K562 (cell line): ENCODE data around the gene TYW1. TPM values are rescaled to one million over a fixed set of nuclear protein-coding genes. Genes with fewer than 3 reads are reported as not detected.
A peak's percentile ranks its signal among the peaks of the same experiment; 100 is the strongest.
"Not testable (repeated sequence)": the region's sequence is repeated elsewhere in the genome, so short reads cannot be mapped to it uniquely, and the experiment has no call there.

Experiments
- ATAC-seq: fragments of 200-7000 bp; cut with Tn5 transposase; 3 replicates; pipeline ENCODE4 v1.9.1; 2020; ENCODE audit warnings: moderate library complexity
- BruUV-seq: library from RNA; stranded (reverse); fragments of 400-500 nt; replicated peaks from 2 replicates; lab custom pipeline; 2021; lab: Mats Ljungman, UMichigan
- CTCF ChIA-PET: fragments of 300-600 bp; formaldehyde crosslinking; extraction: SDS; loops from one replicate; lab custom pipeline; 2021; ENCODE audit warnings: low intra/inter-chr PET ratio; lab: Yijun Ruan, JAX
- POLR2A ChIA-PET: fragments of 300-600, 350-650 bp; sonication (Branson Sonifier 250); formaldehyde crosslinking; extraction: SDS; loops from one replicate; lab custom pipeline; 2021; ENCODE audit warnings: antibody characterized with exemption, inconsistent platforms; lab: Yijun Ruan, JAX
- DNase-seq, 4 experiments: peaks; one replicate each; pipeline versions ENCODE4 v3.0.0 to v3.0.0-alpha.2; 2011 to 2018; ENCODE audit warnings: low spot score in 3 of 4, mixed read lengths in 3 of 4; ENCODE audit errors: extremely low read depth in 1 of 4
- FAIRE-seq: peaks from 2 replicates; lab custom pipeline; 2011; peaks lifted over from hg19 to GRCh38; lab: Jason Lieb, UNC
- H2AFZ ChIP-seq: 2 replicates; pipeline ENCODE4 v1.6.0; 2011; ENCODE audit warnings: low read depth, low read length, control low read depth, inconsistent platforms
- H3K27ac ChIP-seq: fragments of 200-600 bp; 3 replicates; pipeline ENCODE4 v1.8.0; 2011; ENCODE audit warnings: low read depth, mild to moderate bottlenecking, control low read depth, inconsistent platforms, low read length, moderate library complexity, mixed read lengths; ENCODE audit errors: extremely low read depth
- H3K27me3 ChIP-seq, 2 experiments: fragments of 300-600 bp in 1 of 2; 2 replicates in 1 of 2; 3 replicates in 1 of 2; pipeline versions ENCODE4 v1.6.0 to v1.8.0; 2011; ENCODE audit warnings: inconsistent platforms in 2 of 2, low read length in 2 of 2, mild to moderate bottlenecking in 1 of 2, mixed read lengths in 1 of 2, moderate library complexity in 1 of 2; ENCODE audit not compliant: control insufficient read depth in 2 of 2, insufficient read depth in 2 of 2
- H3K36me3 ChIP-seq: fragments of 300-600 bp; 3 replicates; pipeline ENCODE4 v1.8.0; 2011; ENCODE audit warnings: mild to moderate bottlenecking, low read length, inconsistent platforms; ENCODE audit not compliant: control insufficient read depth, insufficient read depth
- H3K4me1 ChIP-seq, 2 experiments: fragments of 200-600 bp in 1 of 2; replicated peaks in 1 of 2; 2 replicates in 1 of 2; 3 replicates in 1 of 2; pipeline versions ENCODE4 v1.5.1 to v1.8.0; 2011; ENCODE audit warnings: inconsistent platforms in 2 of 2, low read length in 2 of 2, mild to moderate bottlenecking in 1 of 2, mixed read lengths in 1 of 2, moderate library complexity in 1 of 2; ENCODE audit not compliant: control insufficient read depth in 2 of 2, insufficient read depth in 2 of 2
- H3K4me2 ChIP-seq: 2 replicates; pipeline ENCODE4 v1.6.1; 2011; ENCODE audit warnings: low read length, control low read depth, inconsistent platforms, mixed read lengths; ENCODE audit not compliant: insufficient read depth
- H3K4me3 ChIP-seq: fragments of 200-600 bp; sonication (generic), shearing (Covaris generic); 2 replicates; pipeline ENCODE4 v1.5.1; 2016; ENCODE audit warnings: control low read depth, inconsistent platforms
- H3K79me2 ChIP-seq: fragments of 200-600 bp; 3 replicates; pipeline ENCODE4 v1.8.0; 2011; ENCODE audit warnings: low read length, inconsistent platforms; ENCODE audit not compliant: control insufficient read depth, insufficient read depth
- H3K9ac ChIP-seq, 2 experiments: 2 replicates each; pipeline versions ENCODE4 v1.6.0 to v1.6.1; 2011; ENCODE audit warnings: low read depth in 2 of 2, low read length in 2 of 2, control low read depth in 1 of 2, inconsistent platforms in 1 of 2, mild to moderate bottlenecking in 1 of 2, mixed read lengths in 1 of 2; ENCODE audit not compliant: insufficient read depth in 1 of 2
- H3K9me1 ChIP-seq: one replicate; pipeline ENCODE4 v1.6.0; 2011; ENCODE audit warnings: inconsistent platforms, mild to moderate bottlenecking, low read length, moderate library complexity; ENCODE audit not compliant: control insufficient read depth, insufficient read depth
- H3K9me3 ChIP-seq: replicated peaks from 2 replicates; pipeline ENCODE4 v1.5.1; 2011; ENCODE audit warnings: low read depth, low read length, inconsistent platforms; ENCODE audit not compliant: control insufficient read depth, insufficient read depth
- H4K20me1 ChIP-seq: replicated peaks from 2 replicates; pipeline ENCODE4 v1.6.1; 2011; ENCODE audit warnings: low read length, inconsistent platforms, mixed read lengths; ENCODE audit not compliant: control insufficient read depth, insufficient read depth
- ATF3 ChIP-seq, 2 experiments: fragments of 450-650 bp in 1 of 2; sonication (generic) in 1 of 2; formaldehyde crosslinking in 1 of 2; IDR thresholded peaks in 1 of 2; conservative IDR thresholded peaks in 1 of 2; 2 replicates each; pipeline versions ENCODE4 v1.6.1 to v1.8.1; 2016 to 2023; ENCODE audit warnings: mild to moderate bottlenecking in 2 of 2, moderate library complexity in 2 of 2, inconsistent platforms in 1 of 2, missing genetic modification reagents in 1 of 2
- C11orf30 ChIP-seq: fragments of 450-650 bp; IDR thresholded peaks from 2 replicates; pipeline ENCODE4 v1.6.1; 2016; ENCODE audit warnings: low read depth, mild to moderate bottlenecking
- MAFF ChIP-seq: IDR thresholded peaks from 2 replicates; pipeline ENCODE4 v1.6.1; 2012; ENCODE audit warnings: low read length, improper control_type of control experiment
- MAFG ChIP-seq: fragments of 450-650 bp; conservative IDR thresholded peaks from 2 replicates; pipeline ENCODE4 v1.6.1; 2016; ENCODE audit warnings: missing genetic modification characterization, missing compliant biosample characterization
- MAFK ChIP-seq: IDR thresholded peaks from 2 replicates; pipeline ENCODE4 v1.6.1; 2011; ENCODE audit warnings: low read length, improper control_type of control experiment
- ZNF316 ChIP-seq: fragments of 450-650 bp; IDR thresholded peaks from 2 replicates; pipeline ENCODE4 v1.6.1; 2016
- WGBS: fragments of 100-300 bp; shearing (Covaris generic); methylation state at CpG from one replicate; pipeline ENCODE4 v1.1.6; 2016; ENCODE audit warnings: low coverage, mixed read lengths; ENCODE audit not compliant: insufficient coverage; ENCODE audit errors: missing lambda C conversion rate; 5-methylcytosine and 5-hydroxymethylcytosine counted together
- in situ Hi-C: fragments of 300-500 bp; cut with MboI; formaldehyde crosslinking; loops from 4 replicates; pipeline ENCODE4 v1.15.0; 2018; ENCODE audit warnings: inconsistent platforms, mixed read lengths
- intact Hi-C: fragments of 100-400 bp; cut with micrococcal nuclease; formaldehyde crosslinking; loops from 2 replicates; pipeline ENCODE4 v1.14.2; 2022
- polyA plus RNA-seq, 8 experiments: library from polyadenylated mRNA; depleted of rRNA in 4 of 8; stranded (reverse) in 5 of 8; unstranded in 3 of 8; fragments of >200 nt; fragmentation: Nextera tagmentation in 2 of 8; fragmentation: Illumina TruSeq in 1 of 8; extraction: Ambion mirVana in 2 of 8; extraction: Trizol in 1 of 8; gene quantifications; 2 replicates each; pipeline versions ENCODE4 v1.2.1 to v1.2.3, GENCODE V29; 2011 to 2014; ENCODE audit warnings: inconsistent platforms in 1 of 8, missing spikeins in 1 of 8
- total RNA-seq, 7 experiments: library from RNA; depleted of rRNA in 6 of 7; stranded (reverse); fragments of >200 nt in 6 of 7; fragmentation: Illumina TruSeq in 2 of 7; extraction: Trizol in 2 of 7; gene quantifications; 2 replicates each; pipeline versions ENCODE4 v1.2.1 to v1.2.3, GENCODE V29; 2011 to 2021; ENCODE audit warnings: low replicate concordance in 1 of 7

The TYW1 gene
- total and polyA plus RNA-seq, 9 of the 15 experiments (the other 6 are each of a cell fraction or from before 2014, with no cell fraction given) = 17.4 to 32.0 (median 26.2) TPM

GRCh38 chr7:67111342-67111741 lies 114.7 kb downstream of the TYW1 start:
- TF ChIP-seq ZNF316 = peak; percentile 94
- peak; percentile 92 for TF ChIP-seq MAFF
- peak; percentile 89 for TF ChIP-seq C11orf30
- TF ChIP-seq MAFG (tag) = peak; percentile 88
- TF ChIP-seq ATF3 (IDR thresholded peaks at IDR 0.05) = peak; percentile 30
- FAIRE-seq; H3K27me3 ChIP-seq; H2AFZ ChIP-seq; H3K79me2 ChIP-seq; H3K9me1 ChIP-seq; H3K9me3 ChIP-seq; BruUV-seq; in situ Hi-C loops; H3K27ac ChIP-seq; H3K4me1 ChIP-seq; H3K36me3 ChIP-seq; DNase-seq; H3K4me2 ChIP-seq; intact Hi-C loops; ATAC-seq; H3K9ac ChIP-seq; POLR2A ChIA-PET; H3K4me3 ChIP-seq; H4K20me1 ChIP-seq; CTCF ChIA-PET; TF ChIP-seq ATF3 (CRISPR knock-in tag; conservative IDR thresholded peaks at IDR 0.05): not testable (repeated sequence)
- TF ChIP-seq MAFK = peak; percentile 92
- 92% methylated on average over 2 of the region's 2 CpGs for WGBS
